WTC11 (cell line): Measurements from ENCODE around the gene OR5K4.

ENCODE experiments used
- CREM ChIP-seq: sonication (generic); formaldehyde crosslinking; IDR thresholded peaks from 2 replicates; pipeline ENCODE4 v1.8.1; 2022; ENCODE audit warnings: mild to moderate bottlenecking, missing genetic modification reagents, moderate library complexity
- ETV6 ChIP-seq: sonication (generic); formaldehyde crosslinking; IDR thresholded peaks from 2 replicates; pipeline ENCODE4 v1.8.1; 2022; ENCODE audit warnings: mild to moderate bottlenecking, missing genetic modification reagents
- FOXK1 ChIP-seq: sonication (generic); formaldehyde crosslinking; IDR thresholded peaks from 2 replicates; pipeline ENCODE4 v1.8.0; 2022; ENCODE audit warnings: mild to moderate bottlenecking, moderate library complexity, missing genetic modification reagents
- FOXP1 ChIP-seq: sonication (generic); formaldehyde crosslinking; IDR thresholded peaks from 2 replicates; pipeline ENCODE4 v1.8.0; 2022; ENCODE audit warnings: missing genetic modification reagents, mild to moderate bottlenecking, moderate library complexity, borderline replicate concordance
- IRF2 ChIP-seq: sonication (generic); formaldehyde crosslinking; IDR thresholded peaks from 2 replicates; pipeline ENCODE4 v1.8.0; 2022; ENCODE audit warnings: low read depth, missing genetic modification reagents, borderline replicate concordance
- JUN ChIP-seq: sonication (generic); formaldehyde crosslinking; IDR thresholded peaks from 2 replicates; pipeline ENCODE4 v1.8.0; 2023; ENCODE audit warnings: mild to moderate bottlenecking, missing genetic modification reagents
- NR3C1 ChIP-seq: sonication (generic); formaldehyde crosslinking; conservative IDR thresholded peaks from 2 replicates; pipeline ENCODE4 v1.8.1; 2023; ENCODE audit warnings: low read depth, mild to moderate bottlenecking, missing genetic modification reagents
- SP1 ChIP-seq: sonication (generic); formaldehyde crosslinking; conservative IDR thresholded peaks from 2 replicates; pipeline ENCODE4 v1.8.1; 2022; ENCODE audit warnings: missing genetic modification reagents
- TF ChIP-seq, protein P1 (sequence below): fragments of 200-600 bp; IDR thresholded peaks from 2 replicates; pipeline ENCODE4 v1.8.0; 2022; ENCODE audit warnings: antibody characterized with exemption
- TF ChIP-seq, protein P2 (sequence below): sonication (generic); formaldehyde crosslinking; IDR thresholded peaks from 2 replicates; pipeline ENCODE4 v1.8.1; 2022; ENCODE audit warnings: low read depth, mild to moderate bottlenecking, moderate library complexity, missing genetic modification reagents, borderline replicate concordance
- TF ChIP-seq, protein P3 (sequence below): fragments of 250-450 bp; sonication (Bioruptor Pico); IDR thresholded peaks from 2 replicates; pipeline ENCODE4 v2.1.2; 2022; ENCODE audit warnings: mild to moderate bottlenecking, moderate library complexity
- TF ChIP-seq, protein P4 (sequence below): sonication (generic); formaldehyde crosslinking; IDR thresholded peaks from 2 replicates; pipeline ENCODE4 v1.8.0; 2022; ENCODE audit warnings: mild to moderate bottlenecking, missing genetic modification reagents
- TF ChIP-seq, protein P5 (sequence below): sonication (generic); formaldehyde crosslinking; conservative IDR thresholded peaks from 2 replicates; pipeline ENCODE4 v1.8.1; 2022; ENCODE audit warnings: mild to moderate bottlenecking, missing genetic modification reagents
- TF ChIP-seq, protein P6 (sequence below): fragments of 250-450 bp; sonication (Bioruptor Pico); IDR thresholded peaks from 2 replicates; pipeline ENCODE4 v1.9.0; 2021; ENCODE audit warnings: mild to moderate bottlenecking, borderline replicate concordance

DNA sequence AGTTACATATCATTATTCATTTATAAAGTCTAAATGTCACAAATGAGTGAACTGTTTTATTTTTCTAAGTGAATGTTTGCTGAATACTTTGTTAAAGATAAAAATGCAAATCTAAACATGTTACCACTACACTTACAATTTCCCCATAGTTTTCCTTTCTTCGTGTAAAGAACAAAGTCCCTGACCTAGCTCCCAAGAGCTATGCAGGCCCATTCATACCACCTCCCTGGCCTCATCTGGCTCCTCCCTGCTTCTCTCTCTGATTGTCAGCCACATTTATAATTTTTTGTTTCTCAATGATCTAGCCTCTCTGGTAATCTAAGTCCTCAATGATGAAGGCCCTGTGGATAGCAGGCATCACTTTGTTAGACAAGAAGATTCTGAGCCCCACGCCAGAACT, 31.0 kb upstream of the OR5K4 start:
- TF ChIP-seq, protein P1, sequence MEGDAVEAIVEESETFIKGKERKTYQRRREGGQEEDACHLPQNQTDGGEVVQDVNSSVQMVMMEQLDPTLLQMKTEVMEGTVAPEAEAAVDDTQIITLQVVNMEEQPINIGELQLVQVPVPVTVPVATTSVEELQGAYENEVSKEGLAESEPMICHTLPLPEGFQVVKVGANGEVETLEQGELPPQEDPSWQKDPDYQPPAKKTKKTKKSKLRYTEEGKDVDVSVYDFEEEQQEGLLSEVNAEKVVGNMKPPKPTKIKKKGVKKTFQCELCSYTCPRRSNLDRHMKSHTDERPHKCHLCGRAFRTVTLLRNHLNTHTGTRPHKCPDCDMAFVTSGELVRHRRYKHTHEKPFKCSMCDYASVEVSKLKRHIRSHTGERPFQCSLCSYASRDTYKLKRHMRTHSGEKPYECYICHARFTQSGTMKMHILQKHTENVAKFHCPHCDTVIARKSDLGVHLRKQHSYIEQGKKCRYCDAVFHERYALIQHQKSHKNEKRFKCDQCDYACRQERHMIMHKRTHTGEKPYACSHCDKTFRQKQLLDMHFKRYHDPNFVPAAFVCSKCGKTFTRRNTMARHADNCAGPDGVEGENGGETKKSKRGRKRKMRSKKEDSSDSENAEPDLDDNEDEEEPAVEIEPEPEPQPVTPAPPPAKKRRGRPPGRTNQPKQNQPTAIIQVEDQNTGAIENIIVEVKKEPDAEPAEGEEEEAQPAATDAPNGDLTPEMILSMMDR: no peak
- TF ChIP-seq JUN (CRISPR knock-in tag) (no peak), IRF2 (CRISPR knock-in tag) (no peak), FOXK1 (no peak), SP1 (CRISPR knock-in tag) (no peak), ETV6 (CRISPR knock-in tag) (no peak), NR3C1 (CRISPR knock-in tag) (no peak), CREM (no peak), FOXP1 (CRISPR knock-in tag) (no peak)
- TF ChIP-seq, protein P2, sequence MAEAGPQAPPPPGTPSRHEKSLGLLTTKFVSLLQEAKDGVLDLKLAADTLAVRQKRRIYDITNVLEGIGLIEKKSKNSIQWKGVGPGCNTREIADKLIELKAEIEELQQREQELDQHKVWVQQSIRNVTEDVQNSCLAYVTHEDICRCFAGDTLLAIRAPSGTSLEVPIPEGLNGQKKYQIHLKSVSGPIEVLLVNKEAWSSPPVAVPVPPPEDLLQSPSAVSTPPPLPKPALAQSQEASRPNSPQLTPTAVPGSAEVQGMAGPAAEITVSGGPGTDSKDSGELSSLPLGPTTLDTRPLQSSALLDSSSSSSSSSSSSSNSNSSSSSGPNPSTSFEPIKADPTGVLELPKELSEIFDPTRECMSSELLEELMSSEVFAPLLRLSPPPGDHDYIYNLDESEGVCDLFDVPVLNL (CRISPR knock-in tag): no peak
- TF ChIP-seq, protein P3, sequence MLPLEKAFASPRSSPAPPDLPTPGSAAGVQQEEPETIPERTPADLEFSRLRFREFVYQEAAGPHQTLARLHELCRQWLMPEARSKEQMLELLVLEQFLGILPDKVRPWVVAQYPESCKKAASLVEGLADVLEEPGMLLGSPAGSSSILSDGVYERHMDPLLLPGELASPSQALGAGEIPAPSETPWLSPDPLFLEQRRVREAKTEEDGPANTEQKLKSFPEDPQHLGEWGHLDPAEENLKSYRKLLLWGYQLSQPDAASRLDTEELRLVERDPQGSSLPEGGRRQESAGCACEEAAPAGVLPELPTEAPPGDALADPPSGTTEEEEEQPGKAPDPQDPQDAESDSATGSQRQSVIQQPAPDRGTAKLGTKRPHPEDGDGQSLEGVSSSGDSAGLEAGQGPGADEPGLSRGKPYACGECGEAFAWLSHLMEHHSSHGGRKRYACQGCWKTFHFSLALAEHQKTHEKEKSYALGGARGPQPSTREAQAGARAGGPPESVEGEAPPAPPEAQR: no peak
- TF ChIP-seq, protein P4, sequence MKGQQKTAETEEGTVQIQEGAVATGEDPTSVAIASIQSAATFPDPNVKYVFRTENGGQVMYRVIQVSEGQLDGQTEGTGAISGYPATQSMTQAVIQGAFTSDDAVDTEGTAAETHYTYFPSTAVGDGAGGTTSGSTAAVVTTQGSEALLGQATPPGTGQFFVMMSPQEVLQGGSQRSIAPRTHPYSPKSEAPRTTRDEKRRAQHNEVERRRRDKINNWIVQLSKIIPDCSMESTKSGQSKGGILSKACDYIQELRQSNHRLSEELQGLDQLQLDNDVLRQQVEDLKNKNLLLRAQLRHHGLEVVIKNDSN: no peak
- TF ChIP-seq, protein P5, sequence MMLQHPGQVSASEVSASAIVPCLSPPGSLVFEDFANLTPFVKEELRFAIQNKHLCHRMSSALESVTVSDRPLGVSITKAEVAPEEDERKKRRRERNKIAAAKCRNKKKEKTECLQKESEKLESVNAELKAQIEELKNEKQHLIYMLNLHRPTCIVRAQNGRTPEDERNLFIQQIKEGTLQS (CRISPR knock-in tag): no peak
- TF ChIP-seq, protein P6, sequence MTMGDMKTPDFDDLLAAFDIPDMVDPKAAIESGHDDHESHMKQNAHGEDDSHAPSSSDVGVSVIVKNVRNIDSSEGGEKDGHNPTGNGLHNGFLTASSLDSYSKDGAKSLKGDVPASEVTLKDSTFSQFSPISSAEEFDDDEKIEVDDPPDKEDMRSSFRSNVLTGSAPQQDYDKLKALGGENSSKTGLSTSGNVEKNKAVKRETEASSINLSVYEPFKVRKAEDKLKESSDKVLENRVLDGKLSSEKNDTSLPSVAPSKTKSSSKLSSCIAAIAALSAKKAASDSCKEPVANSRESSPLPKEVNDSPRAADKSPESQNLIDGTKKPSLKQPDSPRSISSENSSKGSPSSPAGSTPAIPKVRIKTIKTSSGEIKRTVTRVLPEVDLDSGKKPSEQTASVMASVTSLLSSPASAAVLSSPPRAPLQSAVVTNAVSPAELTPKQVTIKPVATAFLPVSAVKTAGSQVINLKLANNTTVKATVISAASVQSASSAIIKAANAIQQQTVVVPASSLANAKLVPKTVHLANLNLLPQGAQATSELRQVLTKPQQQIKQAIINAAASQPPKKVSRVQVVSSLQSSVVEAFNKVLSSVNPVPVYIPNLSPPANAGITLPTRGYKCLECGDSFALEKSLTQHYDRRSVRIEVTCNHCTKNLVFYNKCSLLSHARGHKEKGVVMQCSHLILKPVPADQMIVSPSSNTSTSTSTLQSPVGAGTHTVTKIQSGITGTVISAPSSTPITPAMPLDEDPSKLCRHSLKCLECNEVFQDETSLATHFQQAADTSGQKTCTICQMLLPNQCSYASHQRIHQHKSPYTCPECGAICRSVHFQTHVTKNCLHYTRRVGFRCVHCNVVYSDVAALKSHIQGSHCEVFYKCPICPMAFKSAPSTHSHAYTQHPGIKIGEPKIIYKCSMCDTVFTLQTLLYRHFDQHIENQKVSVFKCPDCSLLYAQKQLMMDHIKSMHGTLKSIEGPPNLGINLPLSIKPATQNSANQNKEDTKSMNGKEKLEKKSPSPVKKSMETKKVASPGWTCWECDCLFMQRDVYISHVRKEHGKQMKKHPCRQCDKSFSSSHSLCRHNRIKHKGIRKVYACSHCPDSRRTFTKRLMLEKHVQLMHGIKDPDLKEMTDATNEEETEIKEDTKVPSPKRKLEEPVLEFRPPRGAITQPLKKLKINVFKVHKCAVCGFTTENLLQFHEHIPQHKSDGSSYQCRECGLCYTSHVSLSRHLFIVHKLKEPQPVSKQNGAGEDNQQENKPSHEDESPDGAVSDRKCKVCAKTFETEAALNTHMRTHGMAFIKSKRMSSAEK (CRISPR knock-in tag): no peak
